NCI-H2107 treated with DMSO at 0.1 percent for 48 hours (cell line): ENCODE measurements around the gene INTS3.
A peak's percentile ranks its signal among the peaks of the same experiment; 100 is the strongest.
"Not testable (repeated sequence)": the region's sequence is repeated elsewhere in the genome, so short reads cannot be mapped to it uniquely, and the experiment has no call there.

Experiments
- DNase-seq: peaks from one replicate; lab custom pipeline; 2025; ENCODE audit not compliant: unreplicated experiment; lab: John Stamatoyannopoulos, UW

INTS3 gene

DNA sequence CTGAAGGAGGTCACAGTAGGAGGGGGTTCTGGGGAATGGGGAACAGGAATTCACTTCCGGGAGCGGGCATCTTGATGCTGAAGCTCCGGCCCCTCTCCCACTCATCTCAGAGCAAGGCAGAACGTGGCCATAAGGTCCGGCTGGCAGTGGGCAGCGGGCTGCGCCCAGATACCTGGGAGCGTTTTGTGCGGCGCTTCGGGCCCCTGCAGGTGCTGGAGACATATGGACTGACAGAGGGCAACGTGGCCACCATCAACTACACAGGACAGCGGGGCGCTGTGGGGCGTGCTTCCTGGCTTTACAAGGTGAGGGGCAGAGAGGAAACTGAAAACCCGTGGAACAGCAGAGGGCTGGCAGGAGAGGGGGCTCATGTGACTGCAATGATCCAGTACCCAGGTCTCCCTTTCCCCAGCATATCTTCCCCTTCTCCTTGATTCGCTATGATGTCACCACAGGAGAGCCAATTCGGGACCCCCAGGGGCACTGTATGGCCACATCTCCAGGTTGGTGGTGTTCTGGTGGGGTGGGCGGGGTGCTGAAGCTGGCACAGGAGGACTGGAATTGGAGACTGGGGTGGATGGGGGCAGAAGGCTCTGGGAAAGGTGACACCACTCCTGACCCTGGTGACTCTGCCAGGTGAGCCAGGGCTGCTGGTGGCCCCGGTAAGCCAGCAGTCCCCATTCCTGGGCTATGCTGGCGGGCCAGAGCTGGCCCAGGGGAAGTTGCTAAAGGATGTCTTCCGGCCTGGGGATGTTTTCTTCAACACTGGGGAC, 50.4 kb downstream of the INTS3 start:
- DNase-seq, result no peak

DNA sequence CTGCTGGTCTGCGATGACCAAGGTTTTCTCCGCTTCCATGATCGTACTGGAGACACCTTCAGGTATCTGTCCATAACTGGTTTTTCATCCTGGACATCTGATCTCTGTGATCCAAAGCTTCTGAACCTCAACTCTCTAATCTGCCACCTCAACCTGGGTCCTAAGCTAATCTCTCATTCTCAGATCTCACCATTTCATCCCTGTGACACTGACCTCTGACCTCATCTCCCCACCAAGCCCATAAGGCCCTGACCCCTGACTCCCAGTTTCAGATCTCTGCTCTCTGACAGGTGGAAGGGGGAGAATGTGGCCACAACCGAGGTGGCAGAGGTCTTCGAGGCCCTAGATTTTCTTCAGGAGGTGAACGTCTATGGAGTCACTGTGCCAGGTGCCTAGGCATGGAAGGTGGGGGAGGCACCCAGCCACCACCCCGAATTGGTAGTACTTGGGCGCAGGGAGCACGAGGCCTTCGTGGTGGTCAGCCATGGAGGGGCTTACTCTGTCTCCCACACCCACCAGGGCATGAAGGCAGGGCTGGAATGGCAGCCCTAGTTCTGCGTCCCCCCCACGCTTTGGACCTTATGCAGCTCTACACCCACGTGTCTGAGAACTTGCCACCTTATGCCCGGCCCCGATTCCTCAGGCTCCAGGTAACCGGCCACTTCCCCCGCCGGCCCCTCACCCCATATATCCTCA, 51.1 kb downstream of the INTS3 start:
- no peak for DNase-seq

- no peak for DNase-seq
Observed at GRCh38 chr1:153779781-153780541, 52.1 kb downstream of the INTS3 start.

GRCh38 chr1:153780551-153780950, 52.7 kb downstream of the INTS3 start:
- DNase-seq, result no peak

DNA sequence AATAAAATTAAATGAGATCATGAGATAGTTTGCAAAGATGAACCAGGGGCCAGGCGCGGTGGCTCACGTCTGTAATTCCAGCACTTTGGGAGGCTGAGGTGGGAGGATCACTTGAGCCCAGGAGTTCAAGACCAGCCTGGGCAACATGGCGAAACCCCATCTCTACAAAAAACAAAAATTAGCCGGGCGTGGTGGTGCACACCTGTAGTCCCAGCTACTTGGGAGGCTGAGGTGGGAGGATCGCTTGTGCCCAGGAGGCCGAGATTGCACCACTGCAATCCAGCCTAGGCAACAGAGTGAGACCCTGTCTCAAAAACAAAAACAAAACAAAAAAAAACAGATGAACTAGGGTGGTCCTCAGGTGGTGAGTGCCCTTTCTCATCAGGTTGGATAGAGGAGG, 54.8 kb downstream of the INTS3 start:
- DNase-seq, result not testable (repeated sequence)

DNA sequence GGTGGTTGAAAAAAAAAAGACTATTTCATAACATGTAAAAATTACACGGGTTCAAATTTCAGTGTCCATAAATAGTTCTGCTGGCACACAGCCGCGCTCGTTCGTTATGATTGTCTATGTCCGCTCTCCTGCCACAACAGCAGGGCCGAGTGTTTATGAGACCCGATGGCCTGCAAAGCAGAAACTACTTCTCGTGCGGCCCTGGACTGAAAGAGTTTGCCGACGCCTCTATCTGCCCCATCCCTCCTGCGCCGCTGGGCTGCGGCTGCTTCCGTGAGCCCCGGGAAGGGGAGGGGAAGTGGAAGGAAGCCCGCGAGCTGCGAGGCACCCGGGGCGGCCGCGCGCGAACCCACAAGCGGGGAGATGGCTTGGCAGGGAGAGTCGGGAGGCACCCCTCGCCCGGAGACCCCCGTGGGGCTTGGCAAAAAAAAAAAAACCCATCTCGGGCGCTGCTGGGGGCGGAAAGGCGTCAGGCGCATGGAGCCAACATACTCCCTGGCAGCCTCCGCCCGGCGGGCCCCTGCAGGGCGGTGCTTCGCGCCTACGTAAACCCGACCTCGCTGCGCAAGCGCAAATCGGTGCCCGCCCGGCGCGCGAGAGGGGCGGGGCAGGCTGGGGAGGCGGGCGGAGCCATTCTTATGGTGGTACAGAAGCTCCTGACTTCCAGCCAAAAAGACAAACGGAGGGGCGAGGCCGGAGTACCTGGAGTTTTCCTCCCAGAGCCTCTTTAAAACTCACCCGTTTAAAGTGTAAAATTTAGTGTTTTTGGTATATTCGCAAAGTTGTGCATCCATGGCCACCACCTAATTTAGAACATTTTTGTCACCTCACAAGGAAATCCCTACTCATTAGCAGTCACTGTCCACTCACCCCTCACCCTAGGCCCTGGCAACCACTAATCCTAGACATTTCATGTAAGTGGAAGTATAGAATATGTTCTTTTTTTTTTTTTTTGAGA, 55.7 kb downstream of the INTS3 start:
- DNase-seq, result peak; percentile 84

DNA sequence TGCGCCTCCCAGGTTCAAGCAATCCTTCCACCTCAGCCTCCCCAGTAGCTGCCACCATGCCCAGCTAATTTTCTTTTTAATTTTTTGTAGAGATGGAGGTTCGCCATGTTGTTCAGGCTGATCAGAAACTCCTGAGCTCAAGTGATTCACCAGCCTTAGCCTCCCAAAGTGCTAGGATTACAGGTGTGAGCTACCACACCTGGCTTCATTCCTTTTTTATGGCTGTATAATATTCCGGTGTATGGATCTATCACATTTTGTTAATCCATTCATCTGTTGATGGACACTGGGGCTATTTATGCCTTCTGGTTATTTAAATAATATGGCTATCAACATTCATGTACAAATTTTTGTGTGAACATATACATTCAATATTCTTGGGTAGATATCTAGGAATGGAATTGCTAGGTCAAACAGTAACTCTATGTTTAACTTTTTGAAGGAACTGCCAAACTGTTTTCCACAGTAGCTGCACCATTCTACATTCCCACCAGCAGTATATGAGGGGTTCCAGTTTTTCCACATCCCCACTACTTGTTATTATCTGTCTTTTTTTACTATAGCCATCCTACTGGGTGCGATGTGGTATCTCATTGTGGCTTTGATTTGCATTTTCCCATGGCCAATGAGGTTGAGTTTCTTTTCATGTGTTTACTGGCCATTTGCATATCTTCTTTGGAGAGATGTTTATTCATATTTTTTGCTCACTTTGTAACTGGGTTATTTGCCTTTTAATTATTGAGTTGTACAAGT, 58.4 kb downstream of the INTS3 start:
- DNase-seq, result no peak

- DNase-seq, result no peak
Observed at GRCh38 chr1:153789478-153790034, 61.7 kb downstream of the INTS3 start.

- no peak for DNase-seq
Observed at GRCh38 chr1:153790313-153790965, 62.6 kb downstream of the INTS3 start.

DNA sequence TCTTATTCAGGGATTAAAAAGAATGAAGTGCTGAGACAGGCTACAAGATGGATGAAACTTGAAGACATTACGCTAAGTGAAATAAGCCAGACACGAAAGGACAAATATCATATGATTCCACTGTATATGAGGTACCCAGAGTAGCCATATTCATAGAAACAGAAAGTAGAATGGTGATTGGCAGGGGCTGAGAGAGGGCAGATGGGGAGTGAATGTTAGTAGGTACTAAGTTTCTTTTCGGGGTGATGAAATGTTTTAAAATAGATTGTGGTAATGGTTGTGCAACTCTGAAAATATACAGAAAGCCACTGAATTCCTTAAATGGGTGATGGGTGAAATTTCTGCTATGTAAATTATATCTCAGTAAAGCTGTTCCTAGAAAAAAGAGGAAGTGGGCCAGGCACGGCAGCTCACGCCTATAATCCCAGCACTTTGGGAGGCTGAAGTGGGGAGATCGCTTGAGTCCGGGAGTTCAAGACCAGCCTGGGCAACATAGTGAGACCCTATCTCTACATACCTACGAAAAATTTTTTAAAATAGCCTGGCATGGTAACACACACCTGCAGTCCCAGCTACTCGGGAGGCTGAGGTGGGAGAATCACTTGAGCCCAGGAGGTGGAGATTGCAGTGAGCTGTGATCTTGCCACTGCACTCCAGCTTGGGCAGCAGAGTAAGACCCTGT, 63.3 kb downstream of the INTS3 start:
- no peak for DNase-seq

GRCh38 chr1:153791648-153792253, 63.9 kb downstream of the INTS3 start:
- DNase-seq, result no peak

DNA sequence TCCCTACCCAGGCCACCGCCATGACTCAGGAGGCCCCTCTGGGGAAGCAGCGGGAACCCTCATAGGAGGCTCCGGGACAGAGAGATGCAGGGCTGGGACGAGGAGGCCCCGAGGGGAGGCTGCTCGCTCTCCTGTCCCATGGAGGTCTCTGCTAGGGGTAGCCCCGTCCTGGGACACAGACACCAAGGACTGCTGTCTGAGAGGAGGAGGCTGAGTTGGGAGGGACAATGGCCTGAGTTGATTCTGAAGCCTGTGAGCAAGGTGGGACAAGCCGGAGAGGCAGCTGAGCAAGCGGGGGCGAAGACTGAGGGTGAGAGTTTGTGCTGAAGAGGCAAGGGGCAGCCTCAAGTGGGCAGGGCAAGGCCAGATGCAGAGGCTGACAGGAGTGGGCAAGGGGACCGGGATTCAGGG, 64.8 kb downstream of the INTS3 start:
- no peak for DNase-seq

DNA sequence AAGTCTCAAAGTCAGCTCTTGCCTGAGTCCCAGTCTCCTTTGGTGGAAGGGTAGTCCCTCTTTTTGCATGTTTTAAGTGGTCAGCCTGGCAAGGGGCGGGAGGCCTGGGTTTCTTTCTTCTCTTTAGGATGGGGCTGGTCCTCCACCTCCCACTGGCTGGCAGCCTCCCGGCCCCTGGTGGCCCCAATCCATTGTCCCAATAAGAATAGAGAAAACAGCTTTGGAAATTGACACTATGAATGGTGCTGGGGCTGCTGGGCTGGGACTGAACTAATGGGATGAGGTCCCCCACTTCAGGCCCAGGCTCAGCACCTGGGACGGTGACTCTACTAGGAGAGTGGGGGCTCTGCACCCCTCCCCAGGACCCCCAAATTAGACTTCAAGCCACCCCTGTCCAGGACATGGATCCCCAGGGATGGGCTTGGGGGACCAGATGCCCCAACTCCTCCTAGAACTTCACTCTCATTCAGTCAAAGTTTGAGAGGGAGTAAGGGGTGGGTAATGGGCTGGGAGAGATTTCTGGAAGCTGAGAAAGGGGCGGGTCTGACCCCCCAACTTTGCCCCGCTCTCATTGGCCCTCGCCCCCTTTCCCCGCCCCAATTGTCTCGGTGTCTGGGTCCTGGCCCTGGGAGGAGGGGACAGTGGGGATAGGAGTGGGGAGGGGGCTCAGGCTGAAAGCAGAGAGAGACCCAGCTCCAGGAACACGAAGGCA, 65.6 kb downstream of the INTS3 start:
- DNase-seq, result no peak

DNA sequence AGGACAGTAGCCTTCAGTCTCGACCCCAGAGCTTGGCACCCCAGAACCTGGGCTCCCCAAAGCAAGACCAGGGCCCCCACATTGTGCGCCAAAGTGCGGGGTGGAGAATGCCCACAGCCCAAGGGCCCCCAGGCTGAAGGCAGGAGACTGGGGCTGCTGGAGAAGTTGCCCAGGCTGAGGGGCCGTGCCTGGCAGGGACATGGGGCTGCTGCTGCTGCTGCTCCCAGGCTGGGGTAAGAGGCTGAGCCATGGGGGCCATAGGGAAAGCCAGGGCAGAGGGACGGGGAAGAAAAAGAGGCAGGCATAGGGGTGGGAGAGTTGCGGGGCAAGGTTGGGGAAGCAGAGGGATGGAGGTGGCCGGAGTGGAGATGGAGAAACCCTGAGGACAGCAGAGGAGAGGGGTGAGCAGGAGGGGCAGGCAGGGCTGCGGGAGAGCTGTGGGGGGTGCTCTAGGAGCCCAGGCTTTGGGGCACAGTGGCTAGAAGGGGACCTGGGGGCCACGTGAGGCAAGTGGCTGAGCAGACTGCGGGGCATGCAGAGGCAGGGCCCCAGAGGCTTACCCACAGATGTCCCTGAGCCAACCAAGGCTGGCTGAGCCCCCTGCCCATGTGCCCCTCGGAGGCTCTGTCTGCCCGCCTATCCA, 66.2 kb downstream of the INTS3 start:
- DNase-seq, result no peak

- DNase-seq, result no peak
Observed at GRCh38 chr1:153794624-153795329, 66.9 kb downstream of the INTS3 start.

DNA sequence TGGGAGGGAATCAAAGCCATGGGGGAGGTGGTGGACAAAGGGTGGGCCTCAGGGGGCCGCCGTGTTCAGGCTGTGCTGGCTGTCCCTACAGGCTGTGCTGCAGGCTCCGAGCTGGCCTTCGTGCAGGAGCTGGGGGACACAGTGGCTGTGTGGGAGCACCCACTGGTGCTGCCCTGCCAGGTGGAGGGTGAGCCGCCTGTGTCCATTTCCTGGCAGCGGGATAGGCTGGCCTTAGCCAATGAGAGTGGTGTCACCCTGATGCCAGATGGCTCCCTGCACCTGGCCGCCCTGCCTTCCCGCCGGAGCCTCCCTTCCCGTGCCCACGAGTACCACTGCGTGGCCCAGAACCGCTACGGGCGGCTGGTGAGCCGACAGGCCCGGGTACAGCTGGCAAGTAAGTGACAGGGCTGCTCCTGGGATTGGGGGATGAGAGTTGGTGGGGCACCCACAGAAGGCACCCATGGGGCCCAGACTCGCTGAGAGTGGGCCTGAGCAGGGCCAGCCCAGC, 67.5 kb downstream of the INTS3 start:
- no peak for DNase-seq
